HepG2 (cell line): Measurements from ENCODE around the gene PMM2. TPM values are rescaled to one million over a fixed set of nuclear protein-coding genes. Genes with fewer than 3 reads are reported as not detected.

ENCODE experiments used
- CSRNP2 ChIP-seq: sonication (generic); formaldehyde crosslinking; conservative IDR thresholded peaks from 2 replicates; pipeline ENCODE4 v1.8.0; 2022; ENCODE audit warnings: low read depth, missing genetic modification reagents
- HDAC1 ChIP-seq: sonication (generic); formaldehyde crosslinking; IDR thresholded peaks from 2 replicates; pipeline ENCODE4 v1.5.1; 2020; ENCODE audit warnings: mild to moderate bottlenecking, missing genetic modification reagents
- HMGA1 ChIP-seq: sonication (generic); formaldehyde crosslinking; conservative IDR thresholded peaks from 2 replicates; pipeline ENCODE4 v1.4.0; 2020; ENCODE audit warnings: missing genetic modification reagents
- HNF1A ChIP-seq, 2 experiments: sonication (generic) in 1 of 2; formaldehyde crosslinking in 1 of 2; IDR thresholded peaks; 2 replicates each; pipeline versions ENCODE4 v1.4.0 to v1.6.1; 2016 to 2020; ENCODE audit warnings: borderline replicate concordance in 1 of 2, low read depth in 1 of 2, mild to moderate bottlenecking in 1 of 2, missing genetic modification reagents in 1 of 2
- IKZF1 ChIP-seq: fragments of 450-650 bp; IDR thresholded peaks from 2 replicates; pipeline ENCODE4 v1.7.1; 2016
- IRF1 ChIP-seq: sonication (generic); formaldehyde crosslinking; IDR thresholded peaks from 2 replicates; pipeline ENCODE4 v1.4.0; 2020; ENCODE audit warnings: low read depth, mild to moderate bottlenecking, missing genetic modification reagents
- KLF12 ChIP-seq: sonication (generic); formaldehyde crosslinking; IDR thresholded peaks from 2 replicates; pipeline ENCODE4 v1.4.0; 2020; ENCODE audit warnings: missing genetic modification reagents, borderline replicate concordance
- LCORL ChIP-seq, 2 experiments: fragments of 450-650 bp in 1 of 2; sonication (generic) in 1 of 2; formaldehyde crosslinking in 1 of 2; IDR thresholded peaks; 2 replicates each; pipeline versions ENCODE4 v1.5.0 to v1.6.1; 2017 to 2020; ENCODE audit warnings: antibody characterized with exemption in 1 of 2, missing genetic modification reagents in 1 of 2
- MAZ ChIP-seq, 2 experiments: sonication (generic) in 1 of 2; formaldehyde crosslinking in 1 of 2; IDR thresholded peaks; 2 replicates each; pipeline versions ENCODE4 v1.5.0 to v1.6.1; 2012 to 2020; ENCODE audit warnings: low read depth in 2 of 2, mild to moderate bottlenecking in 2 of 2, borderline replicate concordance in 1 of 2, improper control_type of control experiment in 1 of 2, low read length in 1 of 2, missing genetic modification reagents in 1 of 2, moderate library complexity in 1 of 2
- MED1 ChIP-seq: sonication (generic); formaldehyde crosslinking; IDR thresholded peaks from 2 replicates; pipeline ENCODE4 v1.4.0; 2020; ENCODE audit warnings: missing genetic modification reagents
- NCOA5 ChIP-seq: sonication (generic); formaldehyde crosslinking; IDR thresholded peaks from 2 replicates; pipeline ENCODE4 v1.4.0; 2020; ENCODE audit warnings: missing genetic modification reagents
- PLRG1 ChIP-seq: fragments of 450-650 bp; conservative IDR thresholded peaks from 2 replicates; pipeline ENCODE4 v1.6.1; 2016
- PRDM15 ChIP-seq: sonication (generic); formaldehyde crosslinking; IDR thresholded peaks from 2 replicates; pipeline ENCODE4 v1.4.0; 2020; ENCODE audit warnings: missing genetic modification reagents
- TCF12 ChIP-seq, 2 experiments: fragments of 450-650 bp in 1 of 2; sonication (generic) in 1 of 2; formaldehyde crosslinking in 1 of 2; IDR thresholded peaks; 2 replicates each; pipeline versions ENCODE4 v1.6.1 to v1.8.0; 2017 to 2022; ENCODE audit warnings: antibody characterized with exemption in 1 of 2, mild to moderate bottlenecking in 1 of 2, missing genetic modification reagents in 1 of 2, moderate library complexity in 1 of 2
- TP53 ChIP-seq: sonication (generic); formaldehyde crosslinking; conservative IDR thresholded peaks from 2 replicates; pipeline ENCODE4 v1.4.0; 2020; ENCODE audit warnings: missing genetic modification reagents
- ZMYM2 ChIP-seq: sonication (generic); formaldehyde crosslinking; IDR thresholded peaks from 2 replicates; pipeline ENCODE4 v1.8.0; 2022; ENCODE audit warnings: mild to moderate bottlenecking, missing genetic modification reagents
- ZNF382 ChIP-seq: sonication (generic); formaldehyde crosslinking; IDR thresholded peaks from 2 replicates; pipeline ENCODE4 v1.5.0; 2020; ENCODE audit warnings: missing genetic modification reagents, mild to moderate bottlenecking, borderline replicate concordance
- ZNF572 ChIP-seq: sonication (generic); formaldehyde crosslinking; IDR thresholded peaks from 2 replicates; pipeline ENCODE4 v1.5.1; 2020; ENCODE audit warnings: mild to moderate bottlenecking, missing genetic modification reagents
- polyA plus RNA-seq, 8 experiments: library from polyadenylated mRNA; depleted of rRNA in 3 of 8; stranded (reverse) in 7 of 8; unstranded in 1 of 8; fragments of >200 nt; fragmentation: Illumina TruSeq in 4 of 8; extraction: Trizol in 4 of 8; gene quantifications; 2 replicates each; pipeline versions ENCODE4 v1.2.1 to v1.2.3, GENCODE V29; 2011 to 2016; ENCODE audit warnings: low read depth in 4 of 8, missing spikeins in 1 of 8, mixed read lengths in 1 of 8; ENCODE audit not compliant: insufficient read depth in 1 of 8
- total RNA-seq, 5 experiments: library from RNA; depleted of rRNA; stranded (reverse); fragments of >200 nt; fragmentation: Illumina TruSeq; extraction: Trizol; gene quantifications; 2 replicates each; pipeline ENCODE4 v1.2.3, GENCODE V29; 2016; ENCODE audit warnings: low read depth in 1 of 5

The PMM2 gene
- total and polyA plus RNA-seq, 2 of the 13 experiments (the other 11 are each of a cell fraction or from before 2014, with no cell fraction given), result 52.2 to 93.7 TPM

- TF ChIP-seq HNF1A (IDR thresholded peaks at IDR 0.05; ENCODE audit: low read depth), result no peak
- TF ChIP-seq HNF1A (CRISPR knock-in tag; IDR thresholded peaks at IDR 0.05; ENCODE audit: borderline replicate concordance), result peak; percentile 37; the same call in 1 of the 2 replicates
- no peak for TF ChIP-seq LCORL (IDR thresholded peaks at IDR 0.05)
- peak; percentile 88 for TF ChIP-seq LCORL (CRISPR knock-in tag; IDR thresholded peaks at IDR 0.05)
- TF ChIP-seq HMGA1 (CRISPR knock-in tag), result no peak
- no peak for TF ChIP-seq NCOA5 (CRISPR knock-in tag)
- TF ChIP-seq MAZ (IDR thresholded peaks at IDR 0.05; ENCODE audit: borderline replicate concordance, low read depth, low read length), result no peak
- TF ChIP-seq MAZ (CRISPR knock-in tag; IDR thresholded peaks at IDR 0.05; ENCODE audit: low read depth), result no peak
- TF ChIP-seq ZMYM2 (CRISPR knock-in tag), result no peak
- no peak for TF ChIP-seq TCF12 (IDR thresholded peaks at IDR 0.05)
- no peak for TF ChIP-seq TCF12 (CRISPR knock-in tag; IDR thresholded peaks at IDR 0.05)
- TF ChIP-seq MED1 (CRISPR knock-in tag), result peak; percentile 58
- no peak for TF ChIP-seq CSRNP2 (CRISPR knock-in tag)
- no peak for TF ChIP-seq IRF1
- TF ChIP-seq PRDM15, result no peak
- no peak for TF ChIP-seq ZNF382 (CRISPR knock-in tag)
- no peak for TF ChIP-seq ZNF572
- TF ChIP-seq TP53, result peak; percentile 44; the same call in 1 of the 2 replicates
- no peak for TF ChIP-seq PLRG1
- TF ChIP-seq IKZF1, result no peak
- peak; percentile 66 for TF ChIP-seq KLF12 (CRISPR knock-in tag)
- peak; percentile 65 for TF ChIP-seq HDAC1 (CRISPR knock-in tag)
Observed at GRCh38 chr16:8869212-8869987, 71.8 kb downstream of the PMM2 start (continued).
